ENCODE results near the gene ERC2. TPM values are rescaled to one million over a fixed set of nuclear protein-coding genes. Genes with fewer than 3 reads are reported as not detected.

Gene ERC2
- total RNA-seq, 6 donors from 2014 or later = 0.67 to 14.7 (median 1.3) TPM

DNA sequence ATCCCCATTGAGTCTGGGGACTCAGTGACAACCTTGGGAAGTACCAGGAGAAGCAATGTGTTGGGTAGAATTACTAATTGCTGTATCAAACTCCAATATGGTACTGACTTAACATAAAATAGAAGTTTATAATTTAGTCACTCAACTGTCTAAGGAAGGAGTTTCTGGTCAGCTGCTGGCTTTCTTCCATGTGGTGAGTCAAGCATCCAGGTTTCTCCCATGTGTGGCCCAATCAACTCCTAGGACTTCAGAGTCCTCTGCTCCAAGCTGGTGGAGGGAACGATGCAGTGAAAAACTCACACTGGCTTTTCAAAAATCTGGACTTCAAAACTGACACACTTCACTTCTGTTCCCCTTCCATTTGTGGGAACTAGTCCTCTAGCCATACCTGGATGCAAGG lies 1006.4 kb downstream of the ERC2 start:
- no peaks in the 10 kb centered on the region for H3K9me3 ChIP-seq
- 95 to 100% methylated on average over 1 of the region's 1 CpG for WGBS, 2 donors
- no peak overlapping the region for H3K4me3 ChIP-seq
- no peaks in the 10 kb centered on the region for H3K36me3 ChIP-seq
- no peaks in the 10 kb centered on the region for H3K4me1 ChIP-seq
- no peak for TF ChIP-seq POLR2A (IDR thresholded peaks at IDR 0.05)
- no peak for TF ChIP-seq POLR2AphosphoS5 (IDR thresholded peaks at IDR 0.05)
- TF ChIP-seq EP300 (IDR thresholded peaks at IDR 0.05) = no peak
- no peak for TF ChIP-seq CTCF (IDR thresholded peaks at IDR 0.05)
- H3K27me3 ChIP-seq = no peaks in the 10 kb centered on the region
- DNase-seq (no peak), ATAC-seq (ENCODE audit: low FRiP score in 2 of 2) (no peak)
- H3K27ac ChIP-seq = no peak overlapping the region

DNA sequence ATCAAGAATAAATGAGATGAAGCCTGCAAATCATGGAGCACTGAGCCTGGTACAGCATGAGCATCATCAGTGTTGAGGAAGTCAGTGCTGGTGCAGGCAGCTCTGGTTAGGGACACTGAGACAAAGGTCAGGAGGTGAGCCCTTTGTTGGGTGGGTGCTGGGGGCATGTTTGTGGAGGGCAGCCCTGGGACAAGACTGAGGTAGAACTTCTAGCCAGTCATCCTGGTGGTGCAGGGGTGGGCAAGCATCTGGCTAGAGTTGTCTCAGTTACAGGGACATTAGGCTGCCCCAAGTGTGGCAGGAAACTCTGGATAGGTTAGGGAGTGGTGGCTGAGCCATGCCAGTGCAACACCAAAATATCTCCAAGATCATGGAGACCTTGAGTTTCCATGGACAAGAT lies 1008.4 kb downstream of the ERC2 start:
- H3K36me3 ChIP-seq = no peaks in the 10 kb centered on the region
- H3K4me3 ChIP-seq = no peak overlapping the region
- no peak overlapping the region for H3K27ac ChIP-seq
- ATAC-seq (ENCODE audit: low FRiP score in 2 of 2) (no peak), DNase-seq (no peak)
- H3K27me3 ChIP-seq = no peaks in the 10 kb centered on the region
- no peaks in the 10 kb centered on the region for H3K9me3 ChIP-seq
- peaks cover 0 to 4% (median 0%) of the 10 kb centered on the region in 4 donors for H3K4me1 ChIP-seq
- TF ChIP-seq EP300 (IDR thresholded peaks at IDR 0.05) (no peak), POLR2A (IDR thresholded peaks at IDR 0.05) (no peak), POLR2AphosphoS5 (IDR thresholded peaks at IDR 0.05) (no peak), CTCF (IDR thresholded peaks at IDR 0.05) (no peak)

Small RNAs within 50 kb of the gene (small RNA-seq; reads per million reads assigned to genes)
- 0 to 0.06 (median 0) reads per million in 4 donors for gene MIR3938
- gene RNA5SP133 = 0 reads per million in 4 donors

Other genes starting within 250 kb of the ERC2 start
- 10 to 100 TPM; 19.8 to 78.2 (median 27.3) TPM for gene CCDC66, start 88.7 kb upstream of the ERC2 start, total RNA-seq
- gene TASOR, start 214.8 kb upstream of the ERC2 start, total RNA-seq = 100 to 1,000 TPM in 1 of 6 donors, 10 to 100 TPM in 5; 29.4 to 113 (median 54.9) TPM

Data from upper lobe of left lung (tissue), 6 donors.